ENCODE results near the gene TMX4. TPM values are rescaled to one million over a fixed set of nuclear protein-coding genes. Genes with fewer than 3 reads are reported as not detected.

Gene TMX4
- total and polyA plus RNA-seq, 2 of the 4 experiments (the other 2 are of a cell fraction): 5.4 to 13.6 TPM

- no peak overlapping the region for H3K23ac ChIP-seq (ENCODE audit: low read depth, low read length)
- WGBS, 2 experiments (ENCODE audit: extremely low coverage in 2 of 2, insufficient read length in 1 of 2): no CpG with 5 or more reads among the region's 7 CpGs
- no peak overlapping the region for H2BK5ac ChIP-seq (ENCODE audit: low read depth, low read length, poor library complexity, severe bottlenecking)
- no peak overlapping the region for H3K18ac ChIP-seq (ENCODE audit: low read depth, low read length)
- no peaks in the 10 kb centered on the region for H3K9me3 ChIP-seq (ENCODE audit: control insufficient read depth, insufficient read depth, low read length)
- no peak overlapping the region for H4K5ac ChIP-seq (ENCODE audit: low read depth, low read length)
- H3K9me1 ChIP-seq (ENCODE audit: insufficient read depth, low read length): no peaks in the 10 kb centered on the region
- no peak overlapping the region for H3K4ac ChIP-seq (ENCODE audit: low read depth, low read length)
- H4K8ac ChIP-seq (ENCODE audit: low read depth in 2 of 2, low read length in 2 of 2): no peak overlapping the region
- ATAC-seq (ENCODE audit: low read depth) (no peak), DNase-seq (no peak)
- ChIA-PET CTCF (no interaction called here), POLR2A (ENCODE audit: unreplicated experiment) (no interaction called here)
- H2BK20ac ChIP-seq (ENCODE audit: low read depth, low read length): no peak overlapping the region
- no peak overlapping the region for H2AK5ac ChIP-seq (ENCODE audit: low read depth, low read length)
- no TSS peak for BruUV-seq (replicated peaks)
- no peak overlapping the region for H3K14ac ChIP-seq (replicated peaks; ENCODE audit: low read depth, low read length)
- no peak overlapping the region for H3K9ac ChIP-seq (ENCODE audit: low read depth, low read length)
- no peak overlapping the region for H3K4me3 ChIP-seq (ENCODE audit: insufficient read depth, low read depth, low read length)
- H2BK120ac ChIP-seq (ENCODE audit: low read depth, low read length): no peak overlapping the region
- no peak overlapping the region for H4K91ac ChIP-seq (ENCODE audit: insufficient read depth, low read depth, low read length)
- no peak overlapping the region for H2AFZ ChIP-seq (replicated peaks; ENCODE audit: low read length, poor library complexity)
- no peak overlapping the region for H3K56ac ChIP-seq (ENCODE audit: extremely low read depth, insufficient read depth, low read length)
- no peaks in the 10 kb centered on the region for H3K4me1 ChIP-seq (ENCODE audit: control insufficient read depth, insufficient read depth, low read length)
- no peaks in the 10 kb centered on the region for H4K20me1 ChIP-seq (ENCODE audit: insufficient read depth, low read length)
- no peaks in the 10 kb centered on the region for H3K36me3 ChIP-seq (ENCODE audit: control insufficient read depth, insufficient read depth, low read length)
- intact Hi-C loops (cut with micrococcal nuclease) (no loop called here), dilution Hi-C loops (cut with HindIII; ENCODE audit: low sequenced_read_pairs, unreplicated experiment) (no loop called here), in situ Hi-C loops (cut with MboI; ENCODE audit: low sequenced_read_pairs) (no loop called here)
- no peaks in the 10 kb centered on the region for H3K79me1 ChIP-seq (ENCODE audit: low read depth in 1 of 2, low read length in 2 of 2)
- no peak overlapping the region for H3K4me2 ChIP-seq (ENCODE audit: low read depth, low read length)
- no peak overlapping the region for H3K27ac ChIP-seq (ENCODE audit: insufficient read depth, low read length)
- H2AK9ac ChIP-seq (replicated peaks; ENCODE audit: low read depth, low read length, poor library complexity): no peak overlapping the region
- no peak overlapping the region for H2BK15ac ChIP-seq (ENCODE audit: low read depth, low read length)
- TF ChIP-seq MXI1 (IDR thresholded peaks at IDR 0.05; ENCODE audit: borderline replicate concordance, low read depth, low read length) (no peak), RAD21 (IDR thresholded peaks at IDR 0.05; ENCODE audit: low read length) (no peak), BHLHE40 (IDR thresholded peaks at IDR 0.05; ENCODE audit: low read depth, low read length) (no peak), SMC3 (IDR thresholded peaks at IDR 0.05; ENCODE audit: low read depth, low read length) (no peak), MAFK (IDR thresholded peaks at IDR 0.05; ENCODE audit: low read depth, low read length) (no peak), CHD1 (IDR thresholded peaks at IDR 0.05; ENCODE audit: low read depth, low read length) (no peak), CTCF (conservative IDR thresholded peaks at IDR 0.05; ENCODE audit: low read depth, low read length) (no peak), CEBPB (IDR thresholded peaks at IDR 0.05; ENCODE audit: low read depth, low read length) (no peak), FOS (IDR thresholded peaks at IDR 0.05; ENCODE audit: low read depth, low read length) (no peak), USF2 (IDR thresholded peaks at IDR 0.05; ENCODE audit: low read depth, low read length) (no peak), ELK1 (IDR thresholded peaks at IDR 0.05; ENCODE audit: borderline replicate concordance, low read depth, low read length) (no peak), NFE2L2 (IDR thresholded peaks at IDR 0.05; ENCODE audit: low read depth, low read length) (no peak), RCOR1 (IDR thresholded peaks at IDR 0.05; ENCODE audit: insufficient replicate concordance, low read length) (no peak)
- H3K27me3 ChIP-seq (ENCODE audit: control insufficient read depth, insufficient read depth, low read length): peaks cover 9% of the 10 kb centered on the region
These were observed 13.7 kb upstream of the TMX4 start for GRCh38 chr20:8033151-8033841.

Measured in IMR-90 (cell line).